Natural killer cell (primary cell): ENCODE measurements around the gene PI4K2A. TPM values are rescaled to one million over a fixed set of nuclear protein-coding genes. Genes with fewer than 3 reads are reported as not detected.

ENCODE experiments used
- ATAC-seq, 3 donors: fragments of 150-1000 bp in 2 of 3; fragments of 200-7000 bp in 1 of 3; cut with Tn5 transposase; 1 replicate in 1 of 3; 2 replicates in 2 of 3; pipeline ENCODE4 v1.10.0; 2021; ENCODE audit warnings: mild to moderate bottlenecking in 2 of 3, moderate library complexity in 2 of 3
- DNase-seq, 2 donors: peaks; one replicate each; pipeline versions ENCODE4 v3.0.0 to v3.0.0-alpha.2; 2013 to 2021; ENCODE audit warnings: mixed read lengths in 1 of 2
- H3K27ac ChIP-seq: one replicate; pipeline ENCODE4 v1.5.1; 2013; ENCODE audit warnings: mild to moderate bottlenecking, low read length
- H3K27me3 ChIP-seq: one replicate; pipeline ENCODE4 v1.6.1; 2013; ENCODE audit warnings: low read length; ENCODE audit not compliant: control insufficient read depth, insufficient read depth
- H3K36me3 ChIP-seq: one replicate; pipeline ENCODE4 v1.6.1; 2013; ENCODE audit warnings: low read length; ENCODE audit not compliant: control insufficient read depth, insufficient read depth
- H3K4me1 ChIP-seq: one replicate; pipeline ENCODE4 v1.6.1; 2013; ENCODE audit warnings: low read length; ENCODE audit not compliant: control insufficient read depth, insufficient read depth
- H3K4me3 ChIP-seq: one replicate; pipeline ENCODE4 v1.5.1; 2013; ENCODE audit warnings: low read length
- H3K9me3 ChIP-seq: one replicate; pipeline ENCODE4 v1.6.1; 2013; ENCODE audit warnings: low read length; ENCODE audit not compliant: control insufficient read depth, insufficient read depth
- H3K27ac Mint-ChIP-seq, 2 donors: one replicate each; pipeline ENCODE4 v1.8.0; 2022; ENCODE audit warnings: mild to moderate bottlenecking in 2 of 2, mixed read lengths in 2 of 2, moderate library complexity in 1 of 2
- H3K27me3 Mint-ChIP-seq, 2 donors: one replicate each; pipeline ENCODE4 v1.8.0; 2022; ENCODE audit warnings: low read depth in 2 of 2, mixed read lengths in 2 of 2
- H3K36me3 Mint-ChIP-seq: one replicate; pipeline ENCODE4 v1.8.0; 2022; ENCODE audit warnings: mixed read lengths
- H3K4me1 Mint-ChIP-seq, 2 donors: one replicate each; pipeline ENCODE4 v1.8.0; 2022; ENCODE audit warnings: mixed read lengths in 2 of 2
- H3K4me3 Mint-ChIP-seq: one replicate; pipeline ENCODE4 v1.8.0; 2022; ENCODE audit warnings: mild to moderate bottlenecking, moderate library complexity, mixed read lengths
- H3K9me3 Mint-ChIP-seq, 2 donors: one replicate each; pipeline ENCODE4 v1.8.0; 2022; ENCODE audit warnings: mixed read lengths in 2 of 2
- CTCF ChIP-seq: fragments of 200-600 bp; IDR thresholded peaks from one replicate; pipeline ENCODE4 v1.8.0; 2022; ENCODE audit warnings: antibody characterized with exemption
- WGBS: methylation state at CpG from one replicate; pipeline ENCODE4 v1.1.7; 2013; ENCODE audit warnings: missing lambda C conversion rate; ENCODE audit not compliant: insufficient coverage; 5-methylcytosine and 5-hydroxymethylcytosine counted together
- intact Hi-C: fragments of 100-400 bp; cut with micrococcal nuclease; formaldehyde crosslinking; loops from one replicate; pipeline ENCODE4 v1.14.2; 2022
- total RNA-seq, 4 donors: library from RNA; stranded (reverse); fragments of 120-200 nt in 1 of 4; gene quantifications; one replicate each; pipeline versions ENCODE4 v1.2.3 to v1.2.4, GENCODE V29; 2013 to 2022

Gene PI4K2A
- total RNA-seq, 3 donors from 2014 or later (not counting 1 experiment from before 2014, with no cell fraction given): 41.3 to 66.1 (median 60.0) TPM

- Mint-ChIP-seq H3K27ac (no peak overlapping the region), H3K9me3 (no peaks in the 10 kb centered on the region), H3K27me3 (no peaks in the 10 kb centered on the region), H3K4me3 (peak overlapping the region; percentile 43), H3K36me3 (no peaks in the 10 kb centered on the region), H3K4me1 (peaks cover 9 to 18% of the 10 kb centered on the region in 2 donors)
- no peaks in the 10 kb centered on the region for H3K9me3 ChIP-seq
- peaks cover 21% of the 10 kb centered on the region for H3K4me1 ChIP-seq
- no peak for TF ChIP-seq CTCF
- 61% methylated on average over 3 of the region's 5 CpGs for WGBS
- no peaks in the 10 kb centered on the region for H3K36me3 ChIP-seq
- ATAC-seq (no peak), DNase-seq (no peak)
- H3K27ac ChIP-seq: no peak overlapping the region
- no peaks in the 10 kb centered on the region for H3K27me3 ChIP-seq
- intact Hi-C loops: no loop called here
- H3K4me3 ChIP-seq: no peak overlapping the region
Observed at GRCh38 chr10:97684866-97685394, 44.5 kb downstream of the PI4K2A start.

- H3K4me1 Mint-ChIP-seq: peaks cover 9 to 18% of the 10 kb centered on the region in 2 donors
- H3K9me3 Mint-ChIP-seq: no peaks in the 10 kb centered on the region
- H3K36me3 ChIP-seq: no peaks in the 10 kb centered on the region
- no peaks in the 10 kb centered on the region for H3K36me3 Mint-ChIP-seq
- peaks cover 21% of the 10 kb centered on the region for H3K4me1 ChIP-seq
- H3K9me3 ChIP-seq: no peaks in the 10 kb centered on the region
- 96% methylated on average over 2 of the region's 2 CpGs for WGBS
- H3K27ac Mint-ChIP-seq: no peak overlapping the region
- TF ChIP-seq CTCF: no peak
- H3K27me3 ChIP-seq: no peaks in the 10 kb centered on the region
- ATAC-seq (no peak), DNase-seq (no peak)
- no peak overlapping the region for H3K4me3 ChIP-seq
- no peaks in the 10 kb centered on the region for H3K27me3 Mint-ChIP-seq
- no peak overlapping the region for H3K27ac ChIP-seq
- peak overlapping the region; percentile 85 for H3K4me3 Mint-ChIP-seq
- intact Hi-C loops: no loop called here
Observed at GRCh38 chr10:97685395-97685958, 45.0 kb downstream of the PI4K2A start.

- peaks cover 21% of the 10 kb centered on the region for H3K4me1 ChIP-seq
- ATAC-seq: peak in 1 of 3 donors; percentile 2
Observed at GRCh38 chr10:97686301-97686961, 46.0 kb downstream of the PI4K2A start.

More at GRCh38 chr10:97686301-97686961, 46.0 kb downstream of the PI4K2A start:
- intact Hi-C loops: loop anchor here (2.0 kb wide), 3 partner anchors 38 to 50 kb away; partner anchors contain the start of genes PI4K2A and ZFYVE27
- Mint-ChIP-seq H3K36me3 (no peaks in the 10 kb centered on the region), H3K4me3 (peak overlapping the region; percentile 85), H3K27me3 (no peaks in the 10 kb centered on the region), H3K9me3 (no peaks in the 10 kb centered on the region), H3K4me1 (peaks cover 9 to 18% of the 10 kb centered on the region in 2 donors), H3K27ac (peak overlapping the region; percentile 76 to 80)
- TF ChIP-seq CTCF: no peak
- WGBS: 24% methylated on average over 14 of the region's 14 CpGs
- Histone ChIP-seq H3K27me3 (no peaks in the 10 kb centered on the region), H3K27ac (peak overlapping the region; percentile 65), H3K9me3 (no peaks in the 10 kb centered on the region), H3K4me3 (peak overlapping the region; percentile 80), H3K36me3 (no peaks in the 10 kb centered on the region)
- peak in 1 of 2 donors; percentile 51 for DNase-seq
